GM19463 (cell line): Measurements from ENCODE around the gene VDAC1.
"Not testable (repeated sequence)": the region's sequence is repeated elsewhere in the genome, so short reads cannot be mapped to it uniquely, and the experiment has no call there.

Source experiments
- ATAC-seq: cut with Tn5 transposase; IDR thresholded peaks from one replicate; pipeline ENCODE4 v1.9.1; 2021; ENCODE audit warnings: mild to moderate bottlenecking, moderate library complexity; ENCODE audit not compliant: unreplicated experiment

Gene VDAC1

DNA sequence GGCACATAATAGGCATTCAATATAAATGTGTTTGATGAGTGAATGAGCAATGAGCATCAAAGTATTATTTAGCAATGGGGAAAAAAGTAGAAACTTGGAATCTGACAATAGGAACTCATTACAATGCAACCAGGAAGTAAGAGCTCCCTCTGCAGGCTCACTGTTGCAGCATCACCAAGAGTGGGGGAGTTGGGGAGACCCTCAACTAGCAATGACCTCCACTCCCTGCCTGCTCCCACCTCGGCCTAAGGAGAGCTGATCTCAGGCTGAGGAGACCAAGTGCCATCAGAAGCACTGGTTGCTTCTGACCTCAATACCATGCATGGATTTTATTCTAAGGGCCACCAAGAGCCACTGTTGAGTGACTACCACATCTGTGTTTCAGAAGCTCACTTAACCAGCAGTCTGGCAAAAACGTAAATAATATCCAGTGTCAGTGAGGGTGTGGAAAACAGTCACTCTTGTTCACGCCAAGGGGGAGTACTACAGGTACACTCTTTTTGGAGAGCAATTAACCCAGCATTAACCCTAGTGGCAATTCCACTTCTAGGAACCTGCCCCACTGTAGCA is 8.0 kb downstream of the VDAC1 start:
- no peak for ATAC-seq

DNA sequence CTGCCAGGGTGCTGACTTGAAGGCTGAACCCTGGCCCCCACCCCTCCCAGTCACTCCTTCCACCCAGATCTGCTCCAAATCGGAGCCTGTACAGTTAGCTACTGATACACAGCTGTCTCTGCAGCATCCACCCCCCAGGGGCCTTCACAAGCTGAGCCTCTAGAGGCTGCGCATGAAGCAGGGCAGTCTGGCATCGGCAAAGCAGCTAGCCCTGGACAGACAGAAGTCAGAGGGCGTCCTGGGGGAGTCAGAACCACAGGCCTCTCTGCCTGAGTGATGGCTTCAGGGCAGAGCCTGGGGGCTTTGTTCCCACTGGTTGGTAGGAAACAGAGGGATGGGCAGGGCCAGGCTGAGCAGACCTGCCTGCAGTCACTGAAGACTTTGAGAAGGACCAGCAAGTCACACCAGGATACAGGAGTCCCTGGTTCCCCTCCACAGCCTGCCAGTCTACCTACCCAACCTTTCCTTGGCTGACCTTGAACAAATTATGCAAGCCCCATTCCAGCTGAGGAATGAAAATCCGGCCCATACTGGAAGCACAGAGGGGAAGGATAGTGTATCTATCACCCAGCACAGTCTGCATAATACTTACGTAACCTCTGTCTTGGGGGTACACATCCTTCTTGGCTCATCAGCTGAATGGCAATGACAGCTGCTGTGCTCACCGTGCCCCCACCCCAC is 8.8 kb downstream of the VDAC1 start:
- no peak for ATAC-seq

DNA sequence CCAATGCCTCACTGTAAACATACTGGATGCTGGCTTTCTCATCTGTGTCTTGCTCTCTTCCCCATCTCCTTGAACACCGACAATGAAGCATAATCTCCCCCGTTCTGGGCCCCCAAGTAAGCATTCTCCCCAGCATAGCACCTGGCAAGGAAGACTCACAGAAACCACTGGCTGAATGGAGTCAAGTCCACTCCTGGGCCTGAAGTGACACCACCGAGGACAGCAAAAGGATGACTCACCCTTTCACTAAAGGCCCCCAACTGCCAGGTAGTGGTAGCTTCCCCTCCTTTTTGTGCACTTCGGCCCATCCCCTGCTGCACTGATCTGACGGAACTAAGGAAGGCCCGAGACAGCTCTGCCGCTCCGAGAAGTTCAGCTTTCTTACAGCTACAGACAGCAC is 9.4 kb downstream of the VDAC1 start:
- ATAC-seq = no peak

DNA sequence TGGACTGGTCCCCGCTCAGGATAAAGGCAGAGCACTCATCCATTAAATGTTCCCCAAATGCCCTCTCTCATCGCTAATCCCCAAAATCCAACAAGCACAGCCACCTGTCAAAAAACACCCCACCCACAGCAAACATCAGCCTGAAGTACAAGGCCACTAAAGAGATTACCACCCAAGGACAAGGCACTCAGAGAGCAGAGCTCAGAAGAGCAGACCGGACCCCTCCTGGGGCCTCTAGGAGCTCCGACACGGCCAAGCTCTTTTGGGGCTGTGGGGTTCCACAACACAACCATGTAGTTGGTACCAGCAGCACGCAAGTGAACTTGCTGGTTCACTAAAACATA is 9.8 kb downstream of the VDAC1 start:
- no peak for ATAC-seq

DNA sequence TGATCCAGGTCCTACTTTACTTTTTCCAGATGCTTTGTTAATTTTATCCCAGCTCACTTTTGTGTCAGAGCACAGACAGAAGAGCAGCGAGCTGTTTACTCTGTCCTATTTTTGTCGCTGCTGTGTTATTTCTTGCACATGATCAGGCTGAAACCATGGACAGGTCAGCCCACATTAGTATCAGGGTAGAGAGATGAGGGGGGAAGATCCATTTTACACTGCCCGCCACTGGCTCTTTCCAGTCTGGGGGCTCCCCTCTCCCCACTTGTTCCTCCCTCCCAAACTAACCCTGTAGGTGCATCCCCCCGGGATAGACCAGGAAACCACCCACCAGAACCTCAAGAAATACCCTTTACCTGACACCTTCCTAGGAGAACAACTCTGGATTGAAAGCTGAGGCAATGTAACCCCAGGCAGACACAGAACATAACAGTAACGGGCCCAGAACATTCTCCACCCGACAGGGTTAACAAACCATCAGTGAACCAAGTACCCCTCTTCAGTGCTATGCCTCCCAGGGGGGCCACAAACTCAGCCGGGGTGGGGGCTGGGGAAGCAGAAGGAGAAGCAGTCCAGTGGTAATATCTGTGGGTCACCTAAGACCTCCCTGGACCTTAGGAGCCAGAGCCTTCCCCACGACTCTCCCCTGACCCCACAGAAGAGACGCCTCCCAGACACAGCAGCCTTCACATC is 10.3 kb downstream of the VDAC1 start:
- no peak for ATAC-seq

DNA sequence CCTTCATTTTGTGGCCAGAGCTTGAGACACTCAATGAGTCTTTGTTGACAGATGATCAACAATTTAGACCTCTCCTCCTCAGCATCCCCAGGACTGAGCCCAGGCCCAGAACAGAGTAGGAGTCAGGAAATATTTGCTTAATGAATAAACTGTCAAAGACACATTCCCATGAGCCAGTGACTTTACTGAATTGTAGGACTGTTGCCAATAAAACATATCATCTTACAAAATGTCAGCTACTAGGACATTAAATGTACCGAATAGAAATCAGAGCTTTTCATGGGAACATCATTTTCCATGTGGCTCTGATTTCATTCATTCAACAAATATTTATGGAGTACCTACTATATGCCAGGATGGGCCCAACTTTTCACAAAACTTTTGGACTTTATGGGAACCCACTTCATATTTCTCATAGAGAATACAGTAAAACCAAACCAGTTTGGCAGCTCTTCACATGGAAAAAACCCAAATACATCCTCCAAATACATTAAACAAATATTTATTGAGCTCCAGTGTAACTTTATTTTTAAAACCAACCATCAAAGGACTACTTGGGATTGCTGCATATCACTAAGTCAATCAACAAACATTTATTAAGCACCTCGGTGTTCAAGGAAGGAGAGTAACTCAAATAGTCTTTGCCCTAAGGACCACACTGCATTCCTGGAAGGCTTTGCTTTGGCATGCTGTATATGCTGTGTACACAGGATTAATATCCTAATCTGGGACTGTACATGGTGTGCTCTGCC is 11.4 kb downstream of the VDAC1 start:
- no peak for ATAC-seq

DNA sequence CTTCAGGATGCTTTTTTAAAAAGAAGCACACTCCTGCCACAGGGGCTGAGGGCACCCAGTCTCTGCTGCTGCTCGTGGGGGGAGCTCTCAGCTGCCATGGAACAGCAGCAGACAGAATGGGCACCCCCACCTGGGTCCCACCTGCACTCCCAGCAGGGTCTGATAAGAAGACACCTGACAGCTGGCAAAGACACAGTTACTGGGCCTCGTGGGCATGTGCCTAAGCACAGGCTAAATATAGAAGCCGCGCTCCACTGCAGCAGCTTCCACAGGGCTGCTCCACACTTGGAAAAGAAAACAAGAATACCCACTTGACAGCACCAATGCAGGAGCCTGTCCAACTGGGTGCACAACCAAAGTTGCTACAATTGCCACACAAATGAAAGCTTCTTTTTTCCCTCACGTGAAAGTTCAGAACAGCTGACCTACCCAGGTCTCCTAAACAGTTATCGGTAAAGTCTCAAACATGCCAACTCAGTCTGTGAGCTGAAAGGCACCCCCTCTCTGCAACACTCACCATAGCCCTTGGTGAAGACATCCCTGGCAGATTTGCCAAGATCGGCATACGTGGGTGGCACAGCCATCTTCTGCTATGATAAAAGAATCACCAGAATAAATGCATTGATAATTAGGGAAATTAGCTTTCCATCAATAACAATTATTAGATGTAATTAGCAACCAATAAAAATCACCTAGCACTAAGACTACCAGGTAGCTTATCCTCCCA is 12.2 kb downstream of the VDAC1 start:
- ATAC-seq = no peak

DNA sequence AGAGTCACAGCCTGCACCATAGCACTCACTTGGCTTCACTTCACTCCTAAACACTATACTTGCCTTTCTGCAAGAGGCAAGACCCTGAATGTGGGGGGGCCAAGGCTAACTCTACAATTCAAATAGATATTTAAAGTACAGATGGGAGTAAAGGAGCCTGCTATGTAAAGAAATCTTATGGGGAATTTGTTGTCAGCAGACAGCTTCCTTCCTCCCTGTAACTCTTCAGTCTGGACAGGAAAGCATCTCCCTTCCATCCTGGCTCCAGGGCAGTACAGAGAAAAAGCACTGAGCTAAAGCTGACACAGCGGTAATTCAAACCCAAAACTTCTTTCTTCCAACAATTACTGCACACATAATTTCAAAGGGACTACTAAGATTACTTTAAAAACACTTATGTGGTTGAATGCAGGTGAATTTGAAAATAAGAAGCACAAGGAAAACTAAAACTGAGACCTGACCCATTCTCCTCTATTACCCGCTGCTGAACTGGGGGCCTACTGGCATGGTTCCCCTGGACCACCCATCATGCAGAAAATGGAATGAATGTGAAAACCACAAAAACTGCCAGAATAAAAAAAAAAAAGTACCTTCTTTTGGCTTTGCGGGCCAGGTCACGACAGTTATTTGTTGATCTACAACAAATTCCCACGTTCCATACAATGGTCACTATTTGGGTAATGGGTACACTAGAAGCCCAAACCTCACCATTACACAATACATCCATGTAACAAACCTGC is 13.4 kb downstream of the VDAC1 start:
- no peak for ATAC-seq

DNA sequence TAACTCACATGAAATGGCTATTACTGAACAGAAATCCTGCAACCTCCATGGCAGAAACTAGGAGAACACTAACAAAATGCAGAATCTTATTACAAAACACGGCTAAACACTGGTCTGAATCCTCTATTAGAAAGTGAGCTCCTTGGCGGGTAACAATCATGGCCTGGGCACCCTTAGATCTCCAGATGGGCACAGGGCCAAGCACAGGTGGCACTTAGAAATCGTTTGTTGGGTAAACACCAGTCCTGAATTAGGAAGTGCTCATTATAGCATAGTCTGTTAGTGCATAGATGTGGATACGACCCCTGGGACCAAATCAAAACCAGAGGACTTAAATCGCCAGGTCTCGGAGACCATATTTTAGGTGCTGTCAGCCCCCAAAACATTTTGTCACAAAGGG is 14.4 kb downstream of the VDAC1 start:
- ATAC-seq = no peak

DNA sequence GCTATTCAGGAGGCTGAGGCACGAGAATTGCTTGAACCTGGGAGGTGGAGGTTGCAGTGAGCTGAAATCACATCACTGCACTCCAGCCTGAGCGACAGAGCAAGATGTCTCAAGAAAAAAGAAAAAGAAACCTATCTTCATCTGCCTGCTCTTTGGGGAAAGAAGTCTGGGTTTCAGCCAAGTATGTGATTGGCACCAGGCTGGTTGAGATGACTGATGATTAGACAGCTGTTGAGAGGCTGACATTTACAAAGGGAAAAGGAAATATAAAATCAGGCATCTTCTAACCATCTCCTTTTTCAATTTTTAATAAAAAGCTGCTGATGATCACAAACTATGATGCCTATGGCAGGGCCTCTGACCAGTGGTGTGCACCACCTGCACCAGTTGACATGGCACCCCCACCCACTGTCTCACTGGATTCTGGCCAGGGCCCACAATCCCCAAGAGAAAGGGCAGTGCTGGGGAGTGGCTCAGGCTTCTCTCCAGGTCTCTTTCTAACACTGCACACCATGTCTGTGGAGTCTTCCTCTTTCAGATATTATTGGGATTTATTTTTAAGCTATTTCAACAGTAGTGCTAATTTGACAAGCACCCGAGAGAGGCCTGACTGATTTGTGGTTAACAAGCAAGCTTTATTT is 19.1 kb downstream of the VDAC1 start:
- ATAC-seq = no peak

DNA sequence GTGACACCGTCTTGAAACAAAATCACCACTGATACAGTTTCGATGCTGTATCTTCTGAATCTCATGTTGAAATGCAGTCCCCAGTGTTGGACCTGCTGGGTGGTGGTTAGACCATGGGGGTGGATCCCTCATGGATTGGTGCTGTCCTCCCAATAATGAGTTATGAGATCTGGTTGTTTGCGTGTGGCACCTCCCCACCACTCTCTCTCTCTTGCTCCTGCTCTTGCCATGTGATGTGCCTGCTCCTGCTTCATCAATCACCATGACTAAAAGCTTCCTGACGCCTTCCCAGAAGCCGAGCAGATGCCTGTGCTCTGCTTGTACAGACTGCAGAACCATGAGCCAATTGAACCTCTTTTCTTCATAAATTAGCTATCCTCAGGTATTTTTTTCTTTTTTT is 21.1 kb downstream of the VDAC1 start:
- no peak for ATAC-seq

DNA sequence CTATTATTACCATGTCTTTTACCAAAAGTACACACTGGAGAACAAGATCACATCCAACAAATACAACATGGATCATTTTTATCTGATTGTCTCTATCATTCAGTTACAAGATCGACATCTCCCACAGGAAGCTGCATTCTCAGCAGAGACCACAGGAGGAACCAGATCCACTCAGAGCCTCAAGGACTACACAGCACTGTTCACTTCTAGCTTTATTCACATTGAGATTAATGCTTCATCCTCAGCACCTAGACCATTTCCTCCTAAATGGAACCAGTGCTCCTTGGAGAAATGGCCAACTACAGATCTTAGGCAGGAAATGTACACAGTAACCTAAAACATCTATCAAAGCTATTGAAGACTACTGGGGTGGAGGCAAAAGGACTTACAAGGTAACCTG is 23.1 kb downstream of the VDAC1 start:
- no peak for ATAC-seq

DNA sequence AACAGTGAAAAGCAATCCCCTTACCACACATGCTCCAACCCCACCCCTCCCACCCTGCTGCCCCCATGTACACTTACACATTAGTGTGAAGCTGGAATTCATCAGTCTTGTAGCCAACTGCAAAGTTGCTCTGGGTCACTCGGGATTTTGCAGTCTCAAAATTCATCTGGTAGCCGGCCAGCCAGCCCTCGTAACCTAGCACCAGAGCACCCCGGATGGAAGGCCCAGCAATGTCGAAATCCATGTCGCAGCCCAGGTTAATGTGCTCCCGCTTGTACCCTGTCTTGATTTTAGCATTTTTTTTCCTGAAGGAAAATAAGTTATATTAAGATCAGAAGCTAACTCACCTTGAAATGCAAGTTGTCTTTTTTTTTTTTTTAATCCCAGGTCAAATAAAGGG is 24.1 kb downstream of the VDAC1 start:
- no peak for ATAC-seq

DNA sequence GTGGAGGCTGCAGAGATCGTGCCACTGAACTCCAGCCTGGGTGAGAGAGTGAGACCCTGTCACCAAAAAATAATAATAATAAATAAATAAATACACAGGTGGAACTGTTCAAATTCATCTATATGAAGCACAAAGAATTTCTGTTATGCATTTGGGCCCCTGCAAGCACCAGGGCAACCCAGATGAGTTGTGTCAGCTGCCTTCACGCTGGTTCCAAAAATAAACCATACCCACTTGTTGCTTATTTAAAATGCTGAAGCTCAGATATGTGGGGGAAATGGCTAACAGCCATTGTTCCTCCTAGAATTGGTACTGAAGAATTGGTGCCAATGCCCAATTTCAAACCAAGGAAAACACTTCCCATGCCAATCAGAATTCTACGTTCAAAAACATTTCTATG is 25.8 kb downstream of the VDAC1 start:
- ATAC-seq = no peak

DNA sequence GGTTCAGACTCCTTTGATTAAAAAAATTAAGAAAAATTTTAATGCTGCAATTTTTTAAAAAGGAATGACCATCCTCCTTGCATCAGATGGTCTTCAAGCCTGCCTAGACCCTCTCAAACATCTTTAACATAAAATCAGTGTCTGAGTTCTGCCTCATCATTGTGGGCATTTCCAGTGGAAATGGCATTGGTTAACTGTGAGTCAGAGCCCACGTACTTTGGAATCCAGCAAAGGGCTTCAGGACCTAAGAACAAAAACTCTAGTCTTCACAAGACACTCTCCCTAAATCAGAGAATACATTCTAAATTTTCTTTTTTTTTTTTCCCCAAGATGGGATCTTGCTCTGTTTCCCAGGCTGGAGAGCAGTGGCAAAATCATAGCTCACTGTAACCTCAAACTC is 26.9 kb downstream of the VDAC1 start:
- ATAC-seq = no peak

DNA sequence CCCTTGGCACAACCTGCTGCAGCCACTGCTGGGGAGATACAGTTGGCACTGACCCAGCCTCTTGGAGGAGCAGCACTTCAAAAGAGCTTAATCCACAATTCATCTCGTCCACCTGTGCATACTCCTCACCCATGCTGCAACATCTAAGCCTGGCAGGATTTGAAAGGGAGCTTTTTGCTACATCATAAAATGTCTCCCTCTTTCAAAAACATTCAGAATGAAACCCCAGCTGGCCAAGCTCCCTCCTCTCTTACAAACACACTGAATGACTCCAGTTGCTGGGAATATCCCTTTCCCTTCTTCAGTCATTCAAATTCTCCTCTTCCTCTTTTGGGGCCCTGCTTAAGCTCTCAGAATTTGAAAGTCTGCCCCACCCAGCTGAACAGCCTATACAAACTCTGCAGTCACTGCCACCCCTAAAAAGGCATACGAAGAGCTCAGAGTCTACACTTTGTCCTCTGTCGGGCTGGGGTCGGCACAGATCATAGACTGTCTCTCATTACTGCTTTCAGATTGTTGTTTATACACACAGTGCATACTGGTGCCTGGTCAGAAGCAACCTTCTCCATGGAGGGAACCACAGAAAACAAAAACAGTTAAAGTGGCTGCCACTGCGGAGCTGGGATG is 27.5 kb downstream of the VDAC1 start:
- peak; percentile 73 for ATAC-seq

DNA sequence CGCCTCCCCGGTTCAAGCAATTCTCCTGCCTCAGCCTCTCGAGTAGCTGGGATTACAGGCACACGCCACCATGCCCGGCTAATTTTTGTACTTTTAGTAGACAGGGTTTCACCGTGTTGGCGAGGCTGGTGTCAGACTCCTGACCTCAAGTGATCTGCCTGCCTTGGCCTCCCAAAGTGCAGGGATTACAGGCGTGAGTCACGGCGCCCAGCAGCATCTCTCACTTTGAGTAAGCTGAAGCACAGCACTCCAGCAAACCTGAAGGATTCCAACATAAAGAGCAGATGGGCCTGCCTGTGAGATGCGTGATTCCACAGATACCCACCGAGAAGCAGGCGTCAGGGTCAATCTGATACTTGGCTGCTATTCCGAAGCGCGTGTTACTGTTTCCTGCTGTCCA is 29.2 kb downstream of the VDAC1 start:
- not testable (repeated sequence) for ATAC-seq

DNA sequence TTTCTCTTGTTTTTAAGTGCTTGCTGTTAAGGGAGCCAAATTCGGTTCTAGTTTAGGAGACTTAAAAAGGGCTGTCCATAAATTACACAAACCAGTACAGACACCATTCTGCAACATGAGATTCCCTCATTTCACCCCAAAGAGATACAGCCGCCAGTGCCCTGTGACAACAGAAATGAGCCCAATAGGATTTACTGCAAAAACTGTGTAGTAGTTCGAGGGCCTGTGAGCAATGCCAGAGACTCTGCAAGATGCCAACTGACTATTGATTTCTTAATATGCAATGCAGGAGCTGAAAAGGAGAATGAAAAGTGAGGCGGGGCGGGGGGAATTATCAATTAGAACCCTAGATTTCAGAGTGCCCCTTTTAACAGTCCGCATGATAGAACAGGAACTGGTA is 30.6 kb downstream of the VDAC1 start:
- ATAC-seq = no peak

DNA sequence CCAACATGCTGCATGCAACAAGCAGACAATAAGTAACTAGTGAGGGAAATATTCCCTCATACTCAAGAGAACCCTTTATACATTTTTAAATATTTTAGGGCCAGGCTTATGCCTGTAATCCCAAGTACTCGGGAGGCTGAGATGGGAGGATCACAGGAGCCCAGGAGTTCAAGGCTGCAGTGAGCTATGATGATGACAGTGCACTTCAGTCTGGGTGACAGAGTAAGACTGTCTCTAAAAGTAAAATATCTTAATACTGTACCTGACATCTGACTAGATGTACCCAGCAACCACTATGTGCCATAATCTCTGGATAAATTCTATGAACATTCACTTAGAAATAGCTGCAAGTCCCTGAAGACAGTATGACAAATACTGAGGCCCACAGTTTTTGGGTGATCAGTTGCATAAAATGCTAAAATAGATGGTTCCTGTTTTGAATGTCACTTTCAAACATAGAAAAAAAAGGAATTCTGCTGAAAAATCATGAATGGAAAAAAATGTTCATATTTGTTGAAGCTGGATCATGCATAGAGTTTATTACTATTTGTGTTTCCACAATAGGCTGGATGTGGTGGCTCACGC is 34.4 kb downstream of the VDAC1 start:
- no peak for ATAC-seq
